ENCODE data around the gene SLC3A2. TPM values are rescaled to one million over a fixed set of nuclear protein-coding genes. Genes with fewer than 3 reads are reported as not detected.

Gene SLC3A2
- total and polyA plus RNA-seq, 2 of the 13 experiments (the other 11 are each of a cell fraction or from before 2014, with no cell fraction given) = 213 to 226 TPM

DNA sequence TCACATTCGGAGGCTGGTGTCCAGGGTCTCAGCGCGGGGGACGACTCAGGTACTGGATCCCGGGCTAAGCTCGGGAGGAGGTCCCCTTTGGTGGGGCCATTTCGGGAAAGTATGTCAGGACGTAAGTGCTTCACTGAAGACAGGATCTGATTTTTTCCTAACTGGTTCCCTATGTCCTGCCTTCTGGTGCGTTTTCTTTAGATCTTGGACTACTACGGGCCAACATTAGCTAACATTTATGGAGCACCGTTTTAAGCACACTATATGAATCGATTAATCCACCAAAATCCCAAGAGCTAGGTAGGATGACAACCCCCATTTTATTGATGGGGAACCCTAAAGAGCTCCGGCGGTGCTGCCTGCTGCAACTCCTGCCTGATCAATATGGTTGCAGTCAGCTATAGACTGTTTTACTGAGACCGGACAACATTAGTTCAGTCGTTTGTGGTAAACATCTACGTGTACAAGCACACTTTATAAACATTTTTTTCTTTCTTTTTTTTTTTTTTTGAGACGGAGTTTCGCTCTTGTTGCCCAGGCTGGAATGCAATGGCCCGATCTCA is 24.3 kb upstream of the SLC3A2 start (continued):
- TF ChIP-seq ELF1 (CRISPR knock-in tag; IDR thresholded peaks at IDR 0.05) (no peak), ZNF549 (CRISPR knock-in tag; IDR thresholded peaks at IDR 0.05) (no peak), SP2 (CRISPR knock-in tag; IDR thresholded peaks at IDR 0.05) (no peak), ARNT (IDR thresholded peaks at IDR 0.05) (no peak), KDM5A (IDR thresholded peaks at IDR 0.05; ENCODE audit: borderline replicate concordance, low read length) (no peak), ZNF501 (CRISPR knock-in tag; IDR thresholded peaks at IDR 0.05) (no peak), HNF4A (CRISPR knock-in tag; IDR thresholded peaks at IDR 0.05) (no peak), NCOA1 (CRISPR knock-in tag; IDR thresholded peaks at IDR 0.05) (no peak), ZNF616 (CRISPR knock-in tag; IDR thresholded peaks at IDR 0.05; ENCODE audit: low read depth) (no peak), CAMTA2 (CRISPR knock-in tag; IDR thresholded peaks at IDR 0.05; ENCODE audit: borderline replicate concordance) (no peak), MTF2 (CRISPR knock-in tag; IDR thresholded peaks at IDR 0.05; ENCODE audit: borderline replicate concordance) (0 out of 2 replicates have a peak, but pooled peaks have one; percentile 9), RXRB (CRISPR knock-in tag; IDR thresholded peaks at IDR 0.05; ENCODE audit: borderline replicate concordance) (no peak), ZZZ3 (CRISPR knock-in tag; IDR thresholded peaks at IDR 0.05; ENCODE audit: borderline replicate concordance) (no peak), CCDC6 (CRISPR knock-in tag; IDR thresholded peaks at IDR 0.05) (no peak), AGO2 (optimal IDR thresholded peaks at IDR 0.05; ENCODE audit: low read depth, low read length) (no peak), ZNF614 (CRISPR knock-in tag; IDR thresholded peaks at IDR 0.05; ENCODE audit: borderline replicate concordance) (no peak; the same call in 1 of the 2 replicates), HOXA3 (CRISPR knock-in tag; IDR thresholded peaks at IDR 0.05) (no peak), ZNF207 (IDR thresholded peaks at IDR 0.05; ENCODE audit: borderline replicate concordance) (no peak), NFYB (CRISPR knock-in tag; IDR thresholded peaks at IDR 0.05) (no peak), ZNF747 (CRISPR knock-in tag; IDR thresholded peaks at IDR 0.05; ENCODE audit: borderline replicate concordance) (peak; percentile 45; the same call in 1 of the 2 replicates)
- TF ChIP-seq, protein P1, sequence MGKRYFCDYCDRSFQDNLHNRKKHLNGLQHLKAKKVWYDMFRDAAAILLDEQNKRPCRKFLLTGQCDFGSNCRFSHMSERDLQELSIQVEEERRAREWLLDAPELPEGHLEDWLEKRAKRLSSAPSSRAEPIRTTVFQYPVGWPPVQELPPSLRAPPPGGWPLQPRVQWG (CRISPR knock-in tag; IDR thresholded peaks at IDR 0.05; ENCODE audit: borderline replicate concordance, low read depth) = no peak
- TF ChIP-seq, protein P2, sequence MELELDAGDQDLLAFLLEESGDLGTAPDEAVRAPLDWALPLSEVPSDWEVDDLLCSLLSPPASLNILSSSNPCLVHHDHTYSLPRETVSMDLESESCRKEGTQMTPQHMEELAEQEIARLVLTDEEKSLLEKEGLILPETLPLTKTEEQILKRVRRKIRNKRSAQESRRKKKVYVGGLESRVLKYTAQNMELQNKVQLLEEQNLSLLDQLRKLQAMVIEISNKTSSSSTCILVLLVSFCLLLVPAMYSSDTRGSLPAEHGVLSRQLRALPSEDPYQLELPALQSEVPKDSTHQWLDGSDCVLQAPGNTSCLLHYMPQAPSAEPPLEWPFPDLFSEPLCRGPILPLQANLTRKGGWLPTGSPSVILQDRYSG (CRISPR knock-in tag; IDR thresholded peaks at IDR 0.05) = no peak; the same call in 1 of the 2 replicates
- TF ChIP-seq, protein P3, sequence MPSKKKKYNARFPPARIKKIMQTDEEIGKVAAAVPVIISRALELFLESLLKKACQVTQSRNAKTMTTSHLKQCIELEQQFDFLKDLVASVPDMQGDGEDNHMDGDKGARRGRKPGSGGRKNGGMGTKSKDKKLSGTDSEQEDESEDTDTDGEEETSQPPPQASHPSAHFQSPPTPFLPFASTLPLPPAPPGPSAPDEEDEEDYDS (CRISPR knock-in tag; IDR thresholded peaks at IDR 0.05) = no peak
- TF ChIP-seq, protein P4, sequence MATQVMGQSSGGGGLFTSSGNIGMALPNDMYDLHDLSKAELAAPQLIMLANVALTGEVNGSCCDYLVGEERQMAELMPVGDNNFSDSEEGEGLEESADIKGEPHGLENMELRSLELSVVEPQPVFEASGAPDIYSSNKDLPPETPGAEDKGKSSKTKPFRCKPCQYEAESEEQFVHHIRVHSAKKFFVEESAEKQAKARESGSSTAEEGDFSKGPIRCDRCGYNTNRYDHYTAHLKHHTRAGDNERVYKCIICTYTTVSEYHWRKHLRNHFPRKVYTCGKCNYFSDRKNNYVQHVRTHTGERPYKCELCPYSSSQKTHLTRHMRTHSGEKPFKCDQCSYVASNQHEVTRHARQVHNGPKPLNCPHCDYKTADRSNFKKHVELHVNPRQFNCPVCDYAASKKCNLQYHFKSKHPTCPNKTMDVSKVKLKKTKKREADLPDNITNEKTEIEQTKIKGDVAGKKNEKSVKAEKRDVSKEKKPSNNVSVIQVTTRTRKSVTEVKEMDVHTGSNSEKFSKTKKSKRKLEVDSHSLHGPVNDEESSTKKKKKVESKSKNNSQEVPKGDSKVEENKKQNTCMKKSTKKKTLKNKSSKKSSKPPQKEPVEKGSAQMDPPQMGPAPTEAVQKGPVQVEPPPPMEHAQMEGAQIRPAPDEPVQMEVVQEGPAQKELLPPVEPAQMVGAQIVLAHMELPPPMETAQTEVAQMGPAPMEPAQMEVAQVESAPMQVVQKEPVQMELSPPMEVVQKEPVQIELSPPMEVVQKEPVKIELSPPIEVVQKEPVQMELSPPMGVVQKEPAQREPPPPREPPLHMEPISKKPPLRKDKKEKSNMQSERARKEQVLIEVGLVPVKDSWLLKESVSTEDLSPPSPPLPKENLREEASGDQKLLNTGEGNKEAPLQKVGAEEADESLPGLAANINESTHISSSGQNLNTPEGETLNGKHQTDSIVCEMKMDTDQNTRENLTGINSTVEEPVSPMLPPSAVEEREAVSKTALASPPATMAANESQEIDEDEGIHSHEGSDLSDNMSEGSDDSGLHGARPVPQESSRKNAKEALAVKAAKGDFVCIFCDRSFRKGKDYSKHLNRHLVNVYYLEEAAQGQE (IDR thresholded peaks at IDR 0.05; ENCODE audit: borderline replicate concordance in 1 of 2, low read depth in 1 of 2, low read length in 2 of 2) = no peak
- TF ChIP-seq, protein P5, sequence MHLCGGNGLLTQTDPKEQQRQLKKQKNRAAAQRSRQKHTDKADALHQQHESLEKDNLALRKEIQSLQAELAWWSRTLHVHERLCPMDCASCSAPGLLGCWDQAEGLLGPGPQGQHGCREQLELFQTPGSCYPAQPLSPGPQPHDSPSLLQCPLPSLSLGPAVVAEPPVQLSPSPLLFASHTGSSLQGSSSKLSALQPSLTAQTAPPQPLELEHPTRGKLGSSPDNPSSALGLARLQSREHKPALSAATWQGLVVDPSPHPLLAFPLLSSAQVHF (CRISPR knock-in tag; IDR thresholded peaks at IDR 0.05) = no peak
- TF ChIP-seq, protein P6, sequence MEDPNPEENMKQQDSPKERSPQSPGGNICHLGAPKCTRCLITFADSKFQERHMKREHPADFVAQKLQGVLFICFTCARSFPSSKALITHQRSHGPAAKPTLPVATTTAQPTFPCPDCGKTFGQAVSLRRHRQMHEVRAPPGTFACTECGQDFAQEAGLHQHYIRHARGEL (CRISPR knock-in tag; IDR thresholded peaks at IDR 0.05) = no peak
